ENCODE results near the gene PRDM5. TPM values are rescaled to one million over a fixed set of nuclear protein-coding genes. Genes with fewer than 3 reads are reported as not detected.

Gene PRDM5
- polyA plus RNA-seq, 1 donor = 14.7 TPM

DNA sequence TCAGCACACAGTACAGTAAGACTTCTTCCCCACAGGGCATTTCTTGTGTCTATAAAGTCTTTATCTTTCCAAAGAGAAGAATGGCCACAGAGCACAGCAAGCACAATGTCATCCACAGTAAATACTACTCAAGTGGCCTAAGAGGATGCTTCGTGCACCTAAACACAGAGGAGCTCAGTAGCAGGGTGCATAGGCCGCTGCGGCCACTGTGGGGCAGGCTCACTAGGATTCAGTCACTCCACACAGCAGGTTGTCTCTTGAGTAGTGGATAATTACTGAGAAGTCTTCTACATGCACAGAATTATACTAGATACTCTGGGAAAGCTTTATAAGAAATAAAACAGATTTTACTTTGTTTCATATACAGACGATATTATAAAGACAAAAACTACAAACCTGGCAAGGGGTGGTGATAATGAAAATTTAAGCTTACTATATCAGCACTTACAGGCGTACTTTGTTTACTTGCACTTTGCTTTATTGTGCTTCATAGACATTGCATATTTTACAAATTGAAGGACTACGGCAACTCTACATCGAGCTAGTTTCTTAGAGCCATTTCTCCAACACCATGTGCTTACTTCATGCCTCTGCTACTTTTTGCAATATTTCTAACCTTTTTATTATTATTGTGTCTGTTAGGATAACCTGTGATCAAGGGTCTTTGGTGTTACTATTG, 78.5 kb downstream of the PRDM5 start:
- Histone ChIP-seq H3K9me3 (ENCODE audit: control insufficient read depth, low read depth, low read length) (no peaks in the 10 kb centered on the region), H3K36me3 (ENCODE audit: control insufficient read depth, insufficient read depth, low read length) (no peaks in the 10 kb centered on the region), H3K27me3 (ENCODE audit: control insufficient read depth, insufficient read depth, low read length) (no peaks in the 10 kb centered on the region), H3K27ac (ENCODE audit: low read length) (peak overlapping the region; percentile 24), H3K4me1 (ENCODE audit: control insufficient read depth, insufficient read depth, low read length) (peaks cover 7% of the 10 kb centered on the region), H3K4me3 (ENCODE audit: low read length) (no peak overlapping the region)
- DNase-seq = peak; percentile 56 to 73
- WGBS (ENCODE audit: insufficient coverage, low lambda C conversion rate) = 21% methylated on average over 4 of the region's 7 CpGs

DNA sequence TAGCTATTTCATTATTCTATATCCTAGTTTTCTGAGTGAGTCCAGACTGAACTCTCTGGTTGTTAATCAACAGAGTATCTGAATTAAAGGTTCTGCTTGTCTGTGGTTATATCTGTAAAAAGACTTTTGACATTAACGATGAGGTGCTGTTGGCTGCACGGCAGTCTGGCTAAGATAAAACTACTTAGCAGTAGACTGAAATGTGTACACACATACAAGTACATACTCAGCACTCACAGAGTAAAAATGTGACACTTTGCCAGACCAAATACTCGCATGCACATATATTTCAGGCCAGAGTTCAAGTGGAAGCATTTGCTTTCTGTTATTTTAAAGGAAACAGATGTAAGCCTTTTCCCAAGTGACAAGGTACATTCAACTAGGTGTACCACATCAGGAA, 80.5 kb downstream of the PRDM5 start:
- WGBS (ENCODE audit: insufficient coverage, low lambda C conversion rate) = no CpG with 5 or more reads among the region's 3 CpGs
- no peaks in the 10 kb centered on the region for H3K27me3 ChIP-seq (ENCODE audit: control insufficient read depth, insufficient read depth, low read length)
- peaks cover 4% of the 10 kb centered on the region for H3K36me3 ChIP-seq (ENCODE audit: control insufficient read depth, insufficient read depth, low read length)
- H3K9me3 ChIP-seq (ENCODE audit: control insufficient read depth, low read depth, low read length) = no peaks in the 10 kb centered on the region
- DNase-seq = peak in 1 of 2 donors; percentile 42
- H3K4me3 ChIP-seq (ENCODE audit: low read length) = no peak overlapping the region
- no peak overlapping the region for H3K27ac ChIP-seq (ENCODE audit: low read length)
- H3K4me1 ChIP-seq (ENCODE audit: control insufficient read depth, insufficient read depth, low read length) = peaks cover 7% of the 10 kb centered on the region

DNA sequence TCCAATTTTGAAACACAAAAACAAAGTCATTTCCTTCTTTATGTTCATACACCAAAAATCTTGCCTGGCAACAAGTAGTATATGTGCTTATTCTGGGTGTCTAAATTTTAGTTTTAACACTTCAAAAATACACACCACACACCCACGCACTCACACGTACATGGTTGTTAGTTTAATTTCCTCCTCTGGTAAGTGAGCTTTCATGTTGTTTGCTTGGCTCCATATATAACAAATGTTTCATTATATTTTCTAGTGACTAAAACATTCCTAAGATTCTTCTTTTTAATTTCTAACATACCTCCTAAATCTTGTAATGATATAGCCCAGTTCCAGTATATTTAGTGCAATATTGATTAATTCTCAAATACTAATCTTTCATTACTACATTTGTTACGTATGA, 80.9 kb downstream of the PRDM5 start:
- no peak for DNase-seq
- Histone ChIP-seq H3K36me3 (ENCODE audit: control insufficient read depth, insufficient read depth, low read length) (peaks cover 4% of the 10 kb centered on the region), H3K4me1 (ENCODE audit: control insufficient read depth, insufficient read depth, low read length) (peaks cover 7% of the 10 kb centered on the region), H3K9me3 (ENCODE audit: control insufficient read depth, low read depth, low read length) (no peaks in the 10 kb centered on the region), H3K27me3 (ENCODE audit: control insufficient read depth, insufficient read depth, low read length) (no peaks in the 10 kb centered on the region), H3K4me3 (ENCODE audit: low read length) (no peak overlapping the region), H3K27ac (ENCODE audit: low read length) (no peak overlapping the region)
- WGBS (ENCODE audit: insufficient coverage, low lambda C conversion rate) = 59% methylated on average over 2 of the region's 3 CpGs

- H3K27ac ChIP-seq (ENCODE audit: low read length) = no peak overlapping the region
- H3K4me1 ChIP-seq (ENCODE audit: control insufficient read depth, insufficient read depth, low read length) = peaks cover 7% of the 10 kb centered on the region
- no peaks in the 10 kb centered on the region for H3K27me3 ChIP-seq (ENCODE audit: control insufficient read depth, insufficient read depth, low read length)
- H3K9me3 ChIP-seq (ENCODE audit: control insufficient read depth, low read depth, low read length) = no peaks in the 10 kb centered on the region
- H3K36me3 ChIP-seq (ENCODE audit: control insufficient read depth, insufficient read depth, low read length) = peaks cover 4% of the 10 kb centered on the region
- WGBS (ENCODE audit: insufficient coverage, low lambda C conversion rate) = no CpG with 5 or more reads among the region's 18 CpGs
- DNase-seq = no peak
- no peak overlapping the region for H3K4me3 ChIP-seq (ENCODE audit: low read length)
These were observed 82.4 kb downstream of the PRDM5 start for GRCh38 chr4:120839974-120840751.

- no peak overlapping the region for H3K27ac ChIP-seq (ENCODE audit: low read length)
- H3K36me3 ChIP-seq (ENCODE audit: control insufficient read depth, insufficient read depth, low read length) = peaks cover 4% of the 10 kb centered on the region
- H3K9me3 ChIP-seq (ENCODE audit: control insufficient read depth, low read depth, low read length) = no peaks in the 10 kb centered on the region
- H3K27me3 ChIP-seq (ENCODE audit: control insufficient read depth, insufficient read depth, low read length) = no peaks in the 10 kb centered on the region
- no peak overlapping the region for H3K4me3 ChIP-seq (ENCODE audit: low read length)
- no peak for DNase-seq
- H3K4me1 ChIP-seq (ENCODE audit: control insufficient read depth, insufficient read depth, low read length) = peaks cover 5% of the 10 kb centered on the region
- no CpG with 5 or more reads among the region's 8 CpGs for WGBS (ENCODE audit: insufficient coverage, low lambda C conversion rate)
These were observed 83.1 kb downstream of the PRDM5 start for GRCh38 chr4:120839334-120839973.

- H3K27ac ChIP-seq (ENCODE audit: low read length) = no peak overlapping the region
- peaks cover 4% of the 10 kb centered on the region for H3K36me3 ChIP-seq (ENCODE audit: control insufficient read depth, insufficient read depth, low read length)
- H3K9me3 ChIP-seq (ENCODE audit: control insufficient read depth, low read depth, low read length) = no peaks in the 10 kb centered on the region
- no CpG with 5 or more reads among the region's 5 CpGs for WGBS (ENCODE audit: insufficient coverage, low lambda C conversion rate)
- DNase-seq = no peak
- H3K4me3 ChIP-seq (ENCODE audit: low read length) = no peak overlapping the region
- no peaks in the 10 kb centered on the region for H3K27me3 ChIP-seq (ENCODE audit: control insufficient read depth, insufficient read depth, low read length)
- H3K4me1 ChIP-seq (ENCODE audit: control insufficient read depth, insufficient read depth, low read length) = peaks cover 4% of the 10 kb centered on the region
These were observed 83.7 kb downstream of the PRDM5 start for GRCh38 chr4:120838784-120839183.

GRCh38 chr4:120837656-120838055, 84.9 kb downstream of the PRDM5 start:
- H3K36me3 ChIP-seq (ENCODE audit: control insufficient read depth, insufficient read depth, low read length) = peaks cover 4% of the 10 kb centered on the region
- H3K27ac ChIP-seq (ENCODE audit: low read length) = no peak overlapping the region
- DNase-seq = no peak
- no peaks in the 10 kb centered on the region for H3K9me3 ChIP-seq (ENCODE audit: control insufficient read depth, low read depth, low read length)
- H3K4me3 ChIP-seq (ENCODE audit: low read length) = no peak overlapping the region
- WGBS (ENCODE audit: insufficient coverage, low lambda C conversion rate) = 100% methylated on average over 1 of the region's 1 CpG
- H3K27me3 ChIP-seq (ENCODE audit: control insufficient read depth, insufficient read depth, low read length) = no peaks in the 10 kb centered on the region
- peaks cover 4% of the 10 kb centered on the region for H3K4me1 ChIP-seq (ENCODE audit: control insufficient read depth, insufficient read depth, low read length)

GRCh38 chr4:120835342-120835741, 87.2 kb downstream of the PRDM5 start:
- peaks cover 4% of the 10 kb centered on the region for H3K36me3 ChIP-seq (ENCODE audit: control insufficient read depth, insufficient read depth, low read length)
- H3K9me3 ChIP-seq (ENCODE audit: control insufficient read depth, low read depth, low read length) = no peaks in the 10 kb centered on the region
- 100% methylated on average over 1 of the region's 1 CpG for WGBS (ENCODE audit: insufficient coverage, low lambda C conversion rate)
- no peaks in the 10 kb centered on the region for H3K27me3 ChIP-seq (ENCODE audit: control insufficient read depth, insufficient read depth, low read length)
- no peak for DNase-seq
- no peaks in the 10 kb centered on the region for H3K4me1 ChIP-seq (ENCODE audit: control insufficient read depth, insufficient read depth, low read length)
- H3K27ac ChIP-seq (ENCODE audit: low read length) = no peak overlapping the region
- H3K4me3 ChIP-seq (ENCODE audit: low read length) = no peak overlapping the region

DNA sequence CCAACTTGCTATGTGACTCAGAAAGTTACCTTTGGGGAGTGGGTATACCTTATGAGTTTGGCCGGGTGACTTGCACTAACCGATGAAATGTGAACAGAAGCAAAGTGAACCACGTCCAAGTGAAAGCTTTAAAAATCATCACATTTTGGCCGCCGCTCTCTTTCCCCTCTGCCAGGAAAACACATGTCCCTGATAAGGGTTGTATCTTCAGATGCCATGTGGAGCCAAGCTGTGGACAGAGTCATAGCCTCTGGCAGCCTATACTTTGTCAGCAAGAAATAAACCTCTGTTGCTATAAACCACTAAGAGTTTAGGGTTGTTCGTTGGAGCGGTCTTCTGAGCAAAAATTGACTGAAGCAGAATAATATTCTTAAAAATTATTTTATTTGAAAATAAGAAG, 92.3 kb downstream of the PRDM5 start:
- Histone ChIP-seq H3K36me3 (ENCODE audit: control insufficient read depth, insufficient read depth, low read length) (no peaks in the 10 kb centered on the region), H3K27ac (ENCODE audit: low read length) (no peak overlapping the region), H3K9me3 (ENCODE audit: control insufficient read depth, low read depth, low read length) (no peaks in the 10 kb centered on the region), H3K4me3 (ENCODE audit: low read length) (no peak overlapping the region), H3K4me1 (ENCODE audit: control insufficient read depth, insufficient read depth, low read length) (no peaks in the 10 kb centered on the region), H3K27me3 (ENCODE audit: control insufficient read depth, insufficient read depth, low read length) (no peaks in the 10 kb centered on the region)
- DNase-seq = no peak
- 94% methylated on average over 2 of the region's 7 CpGs for WGBS (ENCODE audit: insufficient coverage, low lambda C conversion rate)

GRCh38 chr4:120829113-120829831, 93.3 kb downstream of the PRDM5 start:
- H3K27me3 ChIP-seq (ENCODE audit: control insufficient read depth, insufficient read depth, low read length) = no peaks in the 10 kb centered on the region
- no peaks in the 10 kb centered on the region for H3K4me1 ChIP-seq (ENCODE audit: control insufficient read depth, insufficient read depth, low read length)
- H3K36me3 ChIP-seq (ENCODE audit: control insufficient read depth, insufficient read depth, low read length) = no peaks in the 10 kb centered on the region
- no peak for DNase-seq
- H3K27ac ChIP-seq (ENCODE audit: low read length) = no peak overlapping the region
- H3K4me3 ChIP-seq (ENCODE audit: low read length) = no peak overlapping the region
- WGBS (ENCODE audit: insufficient coverage, low lambda C conversion rate) = no CpG with 5 or more reads among the region's 4 CpGs
- H3K9me3 ChIP-seq (ENCODE audit: control insufficient read depth, low read depth, low read length) = no peaks in the 10 kb centered on the region
